Naive thymus-derived CD4-positive, alpha-beta T cell (primary cell): ENCODE measurements around the gene BECN2. TPM values are rescaled to one million over a fixed set of nuclear protein-coding genes. Genes with fewer than 3 reads are reported as not detected.
A peak's percentile ranks its signal among the peaks of the same experiment; 100 is the strongest.

Experiments
- ATAC-seq: fragments of 150-1000 bp; cut with Tn5 transposase; 2 replicates; pipeline ENCODE4 v1.10.0; 2021; ENCODE audit warnings: mild to moderate bottlenecking, moderate library complexity
- CTCF ChIA-PET: fragments of 350-600 bp; sonication (Branson Sonifier 250); formaldehyde crosslinking; loops from one replicate; lab custom pipeline; 2021; ENCODE audit warnings: antibody characterized with exemption; lab: Charles Lee
- POLR2A ChIA-PET: fragments of 350-600 bp; sonication (Branson Sonifier 250); formaldehyde crosslinking; loops from one replicate; lab custom pipeline; 2021; ENCODE audit warnings: antibody characterized with exemption, inconsistent platforms; lab: Charles Lee
- DNase-seq, 9 donors: peaks; one replicate each; pipeline versions ENCODE4 v3.0.0 to v3.0.0-alpha.2; 2020 to 2022; ENCODE audit warnings: mixed read lengths in 1 of 9
- H3K27ac ChIP-seq: one replicate; pipeline ENCODE4 v1.7.0; 2013; ENCODE audit warnings: mild to moderate bottlenecking, low read depth, low read length, moderate library complexity
- H3K27me3 ChIP-seq, 2 donors: one replicate each; pipeline ENCODE4 v1.7.0; 2013; ENCODE audit warnings: low read length in 2 of 2, mild to moderate bottlenecking in 2 of 2, moderate library complexity in 2 of 2; ENCODE audit not compliant: control insufficient read depth in 2 of 2, insufficient read depth in 2 of 2
- H3K36me3 ChIP-seq, 3 experiments: 1 replicate in 2 of 3; 2 replicates in 1 of 3; pipeline ENCODE4 v1.7.0; 2013; ENCODE audit warnings: low read length in 3 of 3, mild to moderate bottlenecking in 3 of 3, moderate library complexity in 1 of 3; ENCODE audit not compliant: insufficient read depth in 3 of 3, control insufficient read depth in 2 of 3
- H3K4me1 ChIP-seq, 2 donors: one replicate each; pipeline ENCODE4 v1.7.0; 2013; ENCODE audit warnings: low read length in 2 of 2, mild to moderate bottlenecking in 2 of 2, moderate library complexity in 1 of 2; ENCODE audit not compliant: control insufficient read depth in 2 of 2, insufficient read depth in 2 of 2
- H3K4me3 ChIP-seq: 2 replicates; pipeline ENCODE4 v1.7.0; 2013; ENCODE audit warnings: mild to moderate bottlenecking, low read length
- H3K9me3 ChIP-seq, 3 experiments: 1 replicate in 2 of 3; 2 replicates in 1 of 3; pipeline ENCODE4 v1.7.0; 2013; ENCODE audit warnings: low read length in 3 of 3; ENCODE audit not compliant: control insufficient read depth in 2 of 3
- H3K27ac Mint-ChIP-seq, 9 donors: one replicate each; pipeline ENCODE4 v1.8.0; 2020 to 2022; ENCODE audit warnings: mixed read lengths in 9 of 9, mild to moderate bottlenecking in 8 of 9, moderate library complexity in 5 of 9, inconsistent platforms in 2 of 9
- H3K27me3 Mint-ChIP-seq, 5 donors: one replicate each; pipeline ENCODE4 v1.8.0; 2021 to 2022; ENCODE audit warnings: mixed read lengths in 5 of 5, mild to moderate bottlenecking in 1 of 5
- H3K36me3 Mint-ChIP-seq, 5 donors: one replicate each; pipeline ENCODE4 v1.8.0; 2020 to 2022; ENCODE audit warnings: mixed read lengths in 5 of 5, mild to moderate bottlenecking in 3 of 5, inconsistent platforms in 1 of 5
- H3K4me1 Mint-ChIP-seq, 7 donors: one replicate each; pipeline ENCODE4 v1.8.0; 2020 to 2022; ENCODE audit warnings: mixed read lengths in 7 of 7, mild to moderate bottlenecking in 3 of 7, inconsistent platforms in 1 of 7
- H3K4me3 Mint-ChIP-seq, 10 donors: one replicate each; pipeline ENCODE4 v1.8.0; 2020 to 2022; ENCODE audit warnings: mild to moderate bottlenecking in 10 of 10, mixed read lengths in 10 of 10, moderate library complexity in 6 of 10, inconsistent platforms in 2 of 10
- H3K9me3 Mint-ChIP-seq, 11 donors: one replicate each; pipeline ENCODE4 v1.8.0; 2020 to 2022; ENCODE audit warnings: mixed read lengths in 11 of 11, mild to moderate bottlenecking in 4 of 11, inconsistent platforms in 1 of 11, moderate library complexity in 1 of 11
- intact Hi-C, 2 donors: fragments of 100-400 bp; cut with micrococcal nuclease; formaldehyde crosslinking; loops; one replicate each; pipeline ENCODE4 v1.15.1; 2023
- polyA plus RNA-seq, 2 donors: library from polyadenylated mRNA; unstranded; fragments of 300-500 nt; fragmentation: Illumina TruSeq; gene quantifications; one replicate each; pipeline ENCODE4 v1.2.3, GENCODE V29; 2021
- total RNA-seq, 6 experiments: library from RNA in 5 of 6; stranded (reverse) in 5 of 6; gene quantifications; 1 replicate in 5 of 6; 2 replicates in 1 of 6; pipeline ENCODE4 v1.2.3 and lab custom pipeline; 2021 to 2026

BECN2 gene
- total and polyA plus RNA-seq, 7 experiments from 2014 or later = not detected

DNA sequence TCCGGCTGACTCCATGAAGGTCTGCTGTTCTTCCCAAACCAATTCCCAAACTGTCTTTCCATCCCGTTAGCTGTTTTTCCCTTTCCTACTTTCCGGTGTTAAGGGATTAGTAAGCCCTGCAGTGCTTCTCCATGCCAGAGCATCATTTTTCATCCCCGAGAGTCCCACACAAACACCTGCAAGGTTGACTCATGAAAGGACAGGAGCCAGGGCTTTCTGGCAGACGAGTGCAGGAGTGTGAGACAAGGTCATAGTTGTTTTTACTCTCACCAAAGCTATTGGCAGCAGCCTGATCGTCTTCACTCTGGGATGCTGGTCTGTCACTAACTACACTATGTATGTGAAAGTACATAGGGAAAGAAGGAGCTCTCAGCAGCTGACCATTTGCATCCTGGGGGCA, 10.2 kb upstream of the BECN2 start:
- H3K9me3 ChIP-seq = no peaks in the 10 kb centered on the region
- ChIA-PET CTCF (no interaction called here), POLR2A (no interaction called here)
- no peaks in the 10 kb centered on the region for H3K36me3 ChIP-seq
- no peak overlapping the region for H3K27ac ChIP-seq
- H3K4me3 ChIP-seq = no peak overlapping the region
- peaks cover 0 to 2% (median 0%) of the 10 kb centered on the region in 11 donors for H3K9me3 Mint-ChIP-seq
- H3K4me1 ChIP-seq = no peaks in the 10 kb centered on the region
- no peak overlapping the region for H3K4me3 Mint-ChIP-seq
- H3K27me3 ChIP-seq = no peaks in the 10 kb centered on the region
- DNase-seq (no peak), ATAC-seq (no peak)
- intact Hi-C loops = no loop called here
- peaks cover 0 to 5% (median 1%) of the 10 kb centered on the region in 5 donors for H3K27me3 Mint-ChIP-seq
- no peaks in the 10 kb centered on the region for H3K36me3 Mint-ChIP-seq
- H3K27ac Mint-ChIP-seq = no peak overlapping the region
- no peaks in the 10 kb centered on the region for H3K4me1 Mint-ChIP-seq

DNA sequence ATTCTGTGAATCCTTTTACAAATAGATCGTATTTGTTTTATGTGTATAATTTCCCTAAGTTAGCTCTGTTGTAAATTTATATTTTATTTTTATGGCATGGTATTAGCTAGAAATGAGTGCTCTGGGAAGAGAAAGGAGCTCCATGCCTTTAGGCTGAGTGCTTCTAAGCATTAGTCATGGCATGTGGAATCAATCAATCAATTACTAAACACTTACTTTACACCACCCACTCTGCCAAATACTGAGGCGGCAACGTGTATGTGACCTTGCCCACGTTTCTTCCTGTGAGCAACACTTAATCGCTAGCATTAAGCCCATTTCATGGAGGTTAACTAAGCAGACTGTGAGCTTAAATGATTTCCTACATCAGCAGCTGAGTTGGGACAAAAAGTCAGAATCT, 7.2 kb upstream of the BECN2 start:
- no peak for ATAC-seq
- H3K4me1 ChIP-seq = no peaks in the 10 kb centered on the region
- Mint-ChIP-seq H3K27me3 (peaks cover 0 to 5% (median 0%) of the 10 kb centered on the region in 5 donors), H3K36me3 (no peaks in the 10 kb centered on the region), H3K9me3 (no peaks in the 10 kb centered on the region), H3K27ac (no peak overlapping the region), H3K4me1 (no peaks in the 10 kb centered on the region), H3K4me3 (no peak overlapping the region)
- DNase-seq = no peak
- no peak overlapping the region for H3K27ac ChIP-seq
- H3K4me3 ChIP-seq = no peak overlapping the region
- no peaks in the 10 kb centered on the region for H3K36me3 ChIP-seq
- intact Hi-C loops = no loop called here
- CTCF ChIA-PET = no interaction called here
- no peaks in the 10 kb centered on the region for H3K27me3 ChIP-seq
- POLR2A ChIA-PET = no interaction called here
- H3K9me3 ChIP-seq = no peaks in the 10 kb centered on the region

DNA sequence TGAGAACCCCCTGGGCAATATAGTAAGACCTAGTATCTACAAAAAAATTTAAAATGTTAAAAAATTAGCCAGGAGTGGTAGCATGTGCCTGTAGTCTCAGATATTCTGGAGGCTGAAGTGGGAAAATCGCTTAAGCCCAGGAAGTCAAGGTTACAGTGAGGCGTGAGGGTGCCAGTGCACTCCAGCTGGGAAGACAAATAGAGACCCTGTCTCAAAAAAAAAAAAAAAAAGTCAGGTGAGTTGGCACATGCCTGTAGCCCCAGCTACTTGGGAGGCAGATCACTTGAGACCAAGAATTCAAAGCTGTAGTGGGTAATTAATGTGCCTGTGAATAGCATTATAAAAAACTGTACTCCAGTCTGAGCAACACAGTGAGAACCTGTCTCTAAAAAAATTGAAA, 4.6 kb downstream of the BECN2 start:
- ATAC-seq (no peak), DNase-seq (no peak)
- H3K4me1 ChIP-seq = no peaks in the 10 kb centered on the region
- H3K27ac ChIP-seq = no peak overlapping the region
- H3K27me3 Mint-ChIP-seq = peaks cover 0 to 4% (median 0%) of the 10 kb centered on the region in 5 donors
- peaks cover 0 to 2% (median 0%) of the 10 kb centered on the region in 11 donors for H3K9me3 Mint-ChIP-seq
- no peak overlapping the region for H3K27ac Mint-ChIP-seq
- no peaks in the 10 kb centered on the region for H3K36me3 Mint-ChIP-seq
- intact Hi-C loops = no loop called here
- no peaks in the 10 kb centered on the region for H3K36me3 ChIP-seq
- ChIA-PET CTCF (no interaction called here), POLR2A (no interaction called here)
- no peaks in the 10 kb centered on the region for H3K27me3 ChIP-seq
- peaks cover 0 to 3% (median 0%) of the 10 kb centered on the region in 7 donors for H3K4me1 Mint-ChIP-seq
- H3K4me3 Mint-ChIP-seq = no peak overlapping the region
- no peaks in the 10 kb centered on the region for H3K9me3 ChIP-seq
- H3K4me3 ChIP-seq = no peak overlapping the region

DNA sequence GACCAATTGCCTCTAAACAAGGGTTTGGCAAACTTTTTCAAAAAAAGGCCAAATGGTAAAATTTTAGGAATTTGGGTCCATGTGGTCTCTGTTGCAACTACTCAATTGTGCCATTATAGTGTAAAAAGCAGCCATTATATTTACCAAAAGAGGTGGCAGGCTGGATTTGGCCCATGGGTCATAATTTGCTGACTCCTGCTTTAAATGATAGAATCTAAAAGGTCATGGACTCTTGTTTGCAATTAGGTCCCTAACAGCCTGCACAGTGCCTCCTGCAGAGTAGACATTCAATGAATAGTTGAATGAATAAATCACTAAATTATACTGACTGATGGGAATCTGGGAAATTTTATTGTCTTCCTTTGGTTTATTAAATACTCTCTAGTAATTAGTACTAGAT, 6.2 kb downstream of the BECN2 start:
- H3K9me3 Mint-ChIP-seq = peaks cover 0 to under 1% (median 0%) of the 10 kb centered on the region in 11 donors
- Histone ChIP-seq H3K4me3 (no peak overlapping the region), H3K4me1 (no peaks in the 10 kb centered on the region), H3K27ac (no peak overlapping the region), H3K36me3 (no peaks in the 10 kb centered on the region), H3K27me3 (no peaks in the 10 kb centered on the region), H3K9me3 (no peaks in the 10 kb centered on the region)
- CTCF ChIA-PET = no interaction called here
- intact Hi-C loops = no loop called here
- peaks cover 0 to 3% (median 0%) of the 10 kb centered on the region in 7 donors for H3K4me1 Mint-ChIP-seq
- no peaks in the 10 kb centered on the region for H3K36me3 Mint-ChIP-seq
- no peak overlapping the region for H3K4me3 Mint-ChIP-seq
- ATAC-seq (no peak), DNase-seq (no peak)
- H3K27ac Mint-ChIP-seq = no peak overlapping the region
- H3K27me3 Mint-ChIP-seq = peaks cover 0 to 7% (median 0%) of the 10 kb centered on the region in 5 donors
- POLR2A ChIA-PET = no interaction called here

DNA sequence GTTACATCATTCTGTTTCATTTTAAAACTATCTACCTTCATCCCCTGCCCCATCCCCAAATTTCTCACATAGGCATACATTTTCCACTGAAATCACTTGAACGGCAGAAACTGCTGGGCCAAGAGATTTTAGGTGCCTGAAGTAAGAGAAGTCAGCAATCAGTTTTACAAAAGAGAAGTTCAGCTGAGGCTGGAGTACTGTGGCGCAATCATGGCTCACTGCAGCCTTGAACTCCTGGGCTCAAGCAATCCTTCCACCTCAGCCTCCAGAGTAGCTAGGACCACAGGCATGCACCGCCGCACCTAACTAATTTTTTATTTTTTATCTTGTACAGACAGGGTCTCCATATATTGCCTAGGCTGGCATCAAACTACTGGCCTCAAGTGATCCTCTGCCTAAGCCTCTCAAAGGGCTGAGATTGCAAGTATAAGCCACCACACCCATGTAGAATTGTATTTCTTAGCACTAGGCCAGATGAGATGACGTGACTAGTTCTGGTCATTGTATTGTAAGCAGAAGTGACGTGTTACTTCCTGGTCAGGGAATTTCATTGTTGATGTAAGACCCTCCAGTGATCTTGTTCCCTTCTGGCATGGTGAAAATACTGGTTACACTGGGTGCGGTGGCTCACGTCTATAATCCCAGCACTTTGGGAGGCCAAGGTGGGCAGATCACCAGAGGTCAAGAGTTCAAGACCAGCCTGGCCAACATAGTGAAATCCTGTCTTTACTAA, 7.1 kb downstream of the BECN2 start:
- H3K27me3 Mint-ChIP-seq = peaks cover 0 to 7% (median 0%) of the 10 kb centered on the region in 5 donors
- Histone ChIP-seq H3K4me1 (no peaks in the 10 kb centered on the region), H3K36me3 (no peaks in the 10 kb centered on the region), H3K4me3 (no peak overlapping the region), H3K27me3 (no peaks in the 10 kb centered on the region), H3K9me3 (no peaks in the 10 kb centered on the region), H3K27ac (no peak overlapping the region)
- H3K4me1 Mint-ChIP-seq = peaks cover 0 to under 1% (median 0%) of the 10 kb centered on the region in 7 donors
- ChIA-PET CTCF (no interaction called here), POLR2A (no interaction called here)
- DNase-seq (no peak), ATAC-seq (peak; percentile 59)
- H3K27ac Mint-ChIP-seq = no peak overlapping the region
- no peaks in the 10 kb centered on the region for H3K9me3 Mint-ChIP-seq
- H3K36me3 Mint-ChIP-seq = no peaks in the 10 kb centered on the region
- intact Hi-C loops = no loop called here
- no peak overlapping the region for H3K4me3 Mint-ChIP-seq

DNA sequence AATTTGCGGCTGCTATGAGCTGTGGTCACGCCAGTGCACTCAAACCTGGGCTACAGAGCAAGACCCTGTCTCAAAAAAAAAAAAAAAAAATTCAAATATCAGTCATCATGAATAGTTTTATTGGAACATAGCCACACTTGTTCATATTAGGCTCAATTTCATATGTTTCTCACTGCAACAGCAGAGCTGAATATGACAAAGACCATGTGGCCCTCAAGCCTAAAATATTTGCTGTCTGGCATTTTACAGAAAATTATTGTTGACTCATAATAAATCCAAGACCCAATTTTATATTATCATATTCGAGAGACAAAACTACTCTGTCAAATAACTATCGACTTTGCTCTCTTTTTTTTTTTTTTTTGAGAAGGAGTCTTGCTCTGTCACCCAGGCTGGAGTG, 11.0 kb downstream of the BECN2 start:
- CTCF ChIA-PET = no interaction called here

More for the DNA sequence above, 11.0 kb downstream of the BECN2 start:
- no peak overlapping the region for H3K4me3 Mint-ChIP-seq
- intact Hi-C loops = no loop called here
- Histone ChIP-seq H3K4me1 (no peaks in the 10 kb centered on the region), H3K4me3 (no peak overlapping the region), H3K36me3 (no peaks in the 10 kb centered on the region), H3K9me3 (no peaks in the 10 kb centered on the region), H3K27ac (no peak overlapping the region), H3K27me3 (no peaks in the 10 kb centered on the region)
- peaks cover 0 to 7% (median 0%) of the 10 kb centered on the region in 5 donors for H3K27me3 Mint-ChIP-seq
- no peak for ATAC-seq
- no peak overlapping the region for H3K27ac Mint-ChIP-seq
- POLR2A ChIA-PET = no interaction called here
- peaks cover 0 to 2% (median 0%) of the 10 kb centered on the region in 7 donors for H3K4me1 Mint-ChIP-seq
- H3K9me3 Mint-ChIP-seq = no peaks in the 10 kb centered on the region
- no peak for DNase-seq
- H3K36me3 Mint-ChIP-seq = no peaks in the 10 kb centered on the region
